ENCODE data around the gene HOXB2. TPM values are rescaled to one million over a fixed set of nuclear protein-coding genes. Genes with fewer than 3 reads are reported as not detected.

The HOXB2 gene
- total RNA-seq, 1 donor from 2014 or later, result 2.9 TPM

- ATAC-seq (ENCODE audit: low read depth) (no peak), DNase-seq (no peak)
- H3K27me3 Mint-ChIP-seq, result peaks cover 74% of the 10 kb centered on the region
- intact Hi-C loops (cut with micrococcal nuclease), result loop anchor here (2.0 to 10.0 kb wide), 4 partner anchors 135 to 437 kb away; no protein-coding TSS in a partner anchor
- peaks cover 42% of the 10 kb centered on the region for H3K4me1 Mint-ChIP-seq
- POLR2A ChIA-PET, result interaction anchor here (0.8 to 1.6 kb wide), 3 partner anchors 13 to 26 kb away, joined by 3 to 5 read pairs (median 3); no protein-coding TSS in a partner anchor
- no peak overlapping the region for H3K27ac Mint-ChIP-seq
- H3K4me3 Mint-ChIP-seq, result no peak overlapping the region
- CTCF ChIA-PET, result interaction anchor here (1.1 to 4.5 kb wide), 11 partner anchors 8 to 566 kb away, joined by 3 to 31 read pairs (median 9); partner anchors contain the start of gene HOXB8
- no peak for TF ChIP-seq CTCF (IDR thresholded peaks at IDR 0.05)
- H3K9me3 Mint-ChIP-seq, result no peaks in the 10 kb centered on the region
- H3K36me3 Mint-ChIP-seq (ENCODE audit: low read depth), result no peaks in the 10 kb centered on the region
These were observed 47.2 kb upstream of the HOXB2 start for GRCh38 chr17:48592057-48592514.

GRCh38 chr17:48591255-48592056 is 46.5 kb upstream of the HOXB2 start:
- Mint-ChIP-seq H3K27ac (no peak overlapping the region), H3K27me3 (peaks cover 76% of the 10 kb centered on the region), H3K4me3 (no peak overlapping the region), H3K4me1 (peaks cover 38% of the 10 kb centered on the region), H3K9me3 (no peaks in the 10 kb centered on the region), H3K36me3 (ENCODE audit: low read depth) (no peaks in the 10 kb centered on the region)
- DNase-seq, result no peak
- CTCF ChIA-PET, result interaction anchor here (1.3 to 4.5 kb wide), 7 partner anchors 21 to 257 kb away, joined by 3 to 29 read pairs (median 9); no protein-coding TSS in a partner anchor
- TF ChIP-seq CTCF (IDR thresholded peaks at IDR 0.05), result no peak
- intact Hi-C loops (cut with micrococcal nuclease), result loop anchor here (2.0 to 10.0 kb wide), 4 partner anchors 135 to 437 kb away; no protein-coding TSS in a partner anchor
- POLR2A ChIA-PET, result interaction anchor here (0.6 to 1.6 kb wide), 3 partner anchors 13 to 1309 kb away, joined by 3 to 4 read pairs (median 3); no protein-coding TSS in a partner anchor
- ATAC-seq (ENCODE audit: low read depth), result no peak

GRCh38 chr17:48590607-48591161 is 45.8 kb upstream of the HOXB2 start:
- ATAC-seq (ENCODE audit: low read depth) (no peak), DNase-seq (no peak)
- no peak for TF ChIP-seq CTCF (IDR thresholded peaks at IDR 0.05)
- intact Hi-C loops (cut with micrococcal nuclease), result loop anchor here (10.0 kb wide), 1 partner anchor 436 kb away; no protein-coding TSS in a partner anchor
- CTCF ChIA-PET, result interaction anchor here (1.3 to 3.2 kb wide), 3 partner anchors 22 to 255 kb away, joined by 3 to 21 read pairs (median 5); no protein-coding TSS in a partner anchor
- Mint-ChIP-seq H3K27ac (no peak overlapping the region), H3K9me3 (no peaks in the 10 kb centered on the region), H3K27me3 (peaks cover 78% of the 10 kb centered on the region), H3K36me3 (ENCODE audit: low read depth) (no peaks in the 10 kb centered on the region), H3K4me3 (no peak overlapping the region), H3K4me1 (peaks cover 43% of the 10 kb centered on the region)
- POLR2A ChIA-PET, result interaction anchor here (0.6 kb wide), 2 partner anchors 229 to 1310 kb away, joined by 3 to 4 read pairs; no protein-coding TSS in a partner anchor

- Mint-ChIP-seq H3K27ac (no peak within 1 kb of the TSS), H3K36me3 (ENCODE audit: low read depth) (no peaks in the 10 kb centered on the region), H3K9me3 (no peaks in the 10 kb centered on the region), H3K27me3 (peaks cover 78% of the 10 kb centered on the region), H3K4me1 (peaks cover 50% of the 10 kb centered on the region), H3K4me3 (peak within 1 kb of the TSS; percentile 64)
- no peak for TF ChIP-seq CTCF (IDR thresholded peaks at IDR 0.05)
- no peak for ATAC-seq (ENCODE audit: low read depth)
- CTCF ChIA-PET, result interaction anchor here (0.7 to 2.9 kb wide), 6 partner anchors 23 to 282 kb away, joined by 3 to 13 read pairs (median 4); no protein-coding TSS in a partner anchor
- intact Hi-C loops (cut with micrococcal nuclease), result loop anchor here (10.0 kb wide), 1 partner anchor 435 kb away; no protein-coding TSS in a partner anchor
- DNase-seq, result no peak
- POLR2A ChIA-PET, result no interaction called here
These were observed 45.1 kb upstream of the HOXB2 start, which contains the start of gene HOXB3 for GRCh38 chr17:48589831-48590606. Gene HOXB3, minus strand, starts transcription at chr17:48590241. Its CDS starts 37,767 bp downstream, at chr17:48552474.

Measured in activated B cell treated with CpG ODN at 0.5 μM for 24 hours (primary cell).